Measurements from ENCODE around the gene RRBP1.

Gene RRBP1

GRCh38 chr20:17679941-17680835 is 1.9 kb downstream of the RRBP1 start:
- peak; percentile 22 for DNase-seq

GRCh38 chr20:17678886-17679285 is 3.2 kb downstream of the RRBP1 start:
- no peak for DNase-seq

- DNase-seq = no peak
Observed at GRCh38 chr20:17678295-17678694, 3.7 kb downstream of the RRBP1 start.

- DNase-seq = no peak
Observed at GRCh38 chr20:17676942-17677341, 5.1 kb downstream of the RRBP1 start.

- no peak for DNase-seq
Observed at GRCh38 chr20:17676378-17676759, 5.7 kb downstream of the RRBP1 start.

- no peak for DNase-seq
Observed at GRCh38 chr20:17675519-17676377, 6.3 kb downstream of the RRBP1 start.

- no peak for DNase-seq
Observed at GRCh38 chr20:17674722-17675518, 7.1 kb downstream of the RRBP1 start.

- no peak for DNase-seq
Observed at GRCh38 chr20:17673084-17673483, 9.0 kb downstream of the RRBP1 start.

- DNase-seq = no peak
Observed at GRCh38 chr20:17671565-17671964, 10.5 kb downstream of the RRBP1 start.

- DNase-seq = no peak
Observed at GRCh38 chr20:17671011-17671410, 11.0 kb downstream of the RRBP1 start.

- DNase-seq = no peak
Observed at GRCh38 chr20:17669306-17669931, 12.6 kb downstream of the RRBP1 start.

- DNase-seq = no peak
Observed at GRCh38 chr20:17668432-17668831, 13.6 kb downstream of the RRBP1 start.

- DNase-seq = no peak
Observed at GRCh38 chr20:17667445-17667844, 14.6 kb downstream of the RRBP1 start.

- no peak for DNase-seq
Observed at GRCh38 chr20:17666481-17666880, 15.6 kb downstream of the RRBP1 start.

- no peak for DNase-seq
Observed at GRCh38 chr20:17665756-17666155, 16.3 kb downstream of the RRBP1 start.

- DNase-seq = no peak
Observed at GRCh38 chr20:17664025-17664633, 17.9 kb downstream of the RRBP1 start.

- DNase-seq = no peak
Observed at GRCh38 chr20:17663486-17663885, 18.6 kb downstream of the RRBP1 start.

GRCh38 chr20:17663040-17663399 is 19.0 kb downstream of the RRBP1 start:
- DNase-seq = no peak

GRCh38 chr20:17662333-17663039 is 19.6 kb downstream of the RRBP1 start:
- DNase-seq = no peak

- no peak for DNase-seq
Observed at GRCh38 chr20:17661121-17661744, 20.8 kb downstream of the RRBP1 start.

GRCh38 chr20:17660667-17661066 is 21.4 kb downstream of the RRBP1 start:
- no peak for DNase-seq

Measured in activated gamma-delta T cell (primary cell).